IPS-18c (cell line): ENCODE results near the gene ST3GAL3.
"Not testable (repeated sequence)": the region's sequence is repeated elsewhere in the genome, so short reads cannot be mapped to it uniquely, and the experiment has no call there.

Experiments
- H3K4me3 ChIP-seq: 2 replicates; pipeline ENCODE4 v1.7.0; 2013; ENCODE audit warnings: low read depth, mild to moderate bottlenecking, low read length, moderate library complexity; ENCODE audit not compliant: insufficient read depth
- H3K9me3 ChIP-seq: one replicate; pipeline ENCODE4 v1.6.1; 2013; ENCODE audit warnings: mild to moderate bottlenecking, low read length, moderate library complexity; ENCODE audit not compliant: control insufficient read depth, insufficient read depth

Gene ST3GAL3

GRCh38 chr1:43769350-43769908 is 62.1 kb downstream of the ST3GAL3 start:
- Histone ChIP-seq H3K9me3 (no peaks in the 10 kb centered on the region), H3K4me3 (no peak overlapping the region)

DNA sequence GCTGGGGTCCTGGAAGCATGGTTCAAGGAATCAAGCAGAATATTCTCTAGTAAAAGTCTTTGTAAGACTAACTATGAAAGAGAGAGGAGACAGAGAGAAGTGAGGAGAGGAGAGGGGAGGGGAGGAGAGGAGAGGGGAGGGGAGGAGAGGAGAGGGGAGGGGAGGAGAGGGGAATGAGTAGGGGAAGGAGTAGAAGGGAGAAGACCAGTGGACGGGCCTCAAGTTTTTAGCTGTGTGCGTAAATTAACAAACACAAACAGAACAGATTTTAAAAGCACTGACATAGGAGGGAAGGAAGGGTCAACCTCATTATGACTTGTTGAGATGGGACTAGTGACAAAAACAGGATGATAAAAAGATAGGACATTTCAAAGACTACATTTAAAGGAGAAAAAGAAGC is 62.8 kb downstream of the ST3GAL3 start:
- Histone ChIP-seq H3K4me3 (no peak overlapping the region), H3K9me3 (no peaks in the 10 kb centered on the region)

DNA sequence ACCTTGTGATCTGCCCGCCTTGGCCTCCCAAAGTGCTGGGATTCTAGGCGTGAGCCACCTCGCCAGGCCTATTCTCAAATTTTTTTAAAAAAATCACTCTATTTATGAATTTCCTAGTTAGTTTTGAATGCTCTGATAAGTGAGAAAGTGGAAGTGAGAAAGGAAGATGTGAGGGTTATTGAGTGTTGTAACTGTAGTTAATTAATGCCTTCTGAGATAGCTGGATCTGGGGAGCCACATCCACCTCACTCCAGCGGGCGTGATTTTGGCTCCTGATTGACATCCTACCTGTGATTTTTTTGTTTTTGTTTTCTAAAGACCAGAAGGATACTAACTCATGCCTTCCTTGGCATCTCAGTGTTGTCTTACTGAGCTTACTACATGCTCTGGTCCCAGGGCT is 65.6 kb downstream of the ST3GAL3 start:
- Histone ChIP-seq H3K4me3 (no peak overlapping the region), H3K9me3 (no peaks in the 10 kb centered on the region)

DNA sequence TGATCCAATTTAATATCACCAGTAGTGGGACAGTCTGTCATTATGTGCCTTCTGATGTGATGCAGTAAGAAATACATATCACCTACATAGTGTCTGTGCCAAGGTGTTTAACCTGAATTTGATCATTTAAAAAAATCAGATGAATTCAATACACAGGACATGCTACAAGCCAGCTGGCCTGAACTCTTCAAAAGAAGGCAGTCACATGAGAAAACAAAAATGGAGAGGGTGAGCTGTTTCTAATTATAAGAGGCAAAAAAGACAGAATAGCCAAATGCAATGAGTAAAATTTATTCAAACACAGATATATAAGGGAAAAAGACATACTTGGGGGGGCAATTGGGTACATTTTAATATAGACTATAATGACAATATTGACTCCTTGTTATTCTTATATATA is 66.5 kb downstream of the ST3GAL3 start:
- Histone ChIP-seq H3K9me3 (no peaks in the 10 kb centered on the region), H3K4me3 (no peak overlapping the region)

GRCh38 chr1:43774359-43774758 is 67.0 kb downstream of the ST3GAL3 start:
- no peak overlapping the region for H3K4me3 ChIP-seq
- no peaks in the 10 kb centered on the region for H3K9me3 ChIP-seq

GRCh38 chr1:43776043-43776761 is 68.9 kb downstream of the ST3GAL3 start:
- Histone ChIP-seq H3K4me3 (no peak overlapping the region), H3K9me3 (no peaks in the 10 kb centered on the region)

GRCh38 chr1:43777916-43778315 is 70.6 kb downstream of the ST3GAL3 start:
- not testable (repeated sequence) for H3K4me3 ChIP-seq, H3K9me3 ChIP-seq

GRCh38 chr1:43779266-43779665 is 71.9 kb downstream of the ST3GAL3 start:
- Histone ChIP-seq H3K4me3 (no peak overlapping the region), H3K9me3 (no peaks in the 10 kb centered on the region)

- H3K4me3 ChIP-seq, result no peak overlapping the region
- H3K9me3 ChIP-seq, result no peaks in the 10 kb centered on the region
These were observed 72.6 kb downstream of the ST3GAL3 start for GRCh38 chr1:43779805-43780403.

DNA sequence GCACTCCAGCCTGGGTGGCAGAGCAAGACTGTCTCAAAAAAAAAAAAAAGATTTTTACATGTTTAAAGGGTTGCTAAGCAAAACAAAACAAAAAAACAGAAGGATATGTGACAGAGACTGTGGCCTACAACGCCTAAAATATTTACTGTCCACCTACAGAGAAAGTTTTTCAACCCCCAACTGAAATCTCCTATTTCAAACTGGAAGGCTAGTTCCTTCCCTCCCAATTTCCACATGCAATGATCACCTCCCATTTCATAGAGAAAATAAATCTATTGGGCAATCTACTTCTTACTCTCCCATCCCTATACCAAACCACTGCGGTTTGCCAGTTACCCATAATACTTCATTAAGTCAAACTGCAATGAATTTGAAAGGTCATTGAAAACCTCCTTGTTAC is 74.2 kb downstream of the ST3GAL3 start:
- Histone ChIP-seq H3K4me3 (no peak overlapping the region), H3K9me3 (no peaks in the 10 kb centered on the region)

DNA sequence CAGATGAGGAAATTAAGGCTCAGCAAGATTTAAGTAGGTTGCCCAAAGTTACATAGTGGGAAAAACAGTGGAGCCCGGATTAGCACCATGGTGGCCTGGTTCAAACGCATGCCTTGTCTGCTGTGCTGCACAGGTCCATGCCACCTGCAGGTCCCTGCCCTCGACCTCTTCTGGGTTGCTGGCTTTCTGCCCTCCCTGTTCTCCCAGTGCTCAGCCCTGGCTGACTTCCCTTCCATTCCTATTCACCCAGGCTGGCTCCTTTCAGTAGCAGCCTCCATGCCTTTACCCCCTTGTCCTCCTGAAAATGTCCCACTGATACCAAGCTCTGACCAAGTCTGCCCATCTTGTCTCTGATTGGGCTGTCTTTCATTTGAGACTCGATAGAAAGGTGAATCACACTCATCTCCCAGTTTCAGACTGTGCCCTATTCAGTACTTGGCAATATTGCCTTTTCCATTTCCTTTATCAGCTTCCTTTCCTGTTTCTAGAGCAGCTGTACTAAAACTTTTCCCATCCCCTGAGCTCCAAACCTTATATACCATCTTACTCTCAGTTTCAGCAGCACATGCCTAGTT is 75.8 kb downstream of the ST3GAL3 start:
- Histone ChIP-seq H3K9me3 (no peaks in the 10 kb centered on the region), H3K4me3 (no peak overlapping the region)

DNA sequence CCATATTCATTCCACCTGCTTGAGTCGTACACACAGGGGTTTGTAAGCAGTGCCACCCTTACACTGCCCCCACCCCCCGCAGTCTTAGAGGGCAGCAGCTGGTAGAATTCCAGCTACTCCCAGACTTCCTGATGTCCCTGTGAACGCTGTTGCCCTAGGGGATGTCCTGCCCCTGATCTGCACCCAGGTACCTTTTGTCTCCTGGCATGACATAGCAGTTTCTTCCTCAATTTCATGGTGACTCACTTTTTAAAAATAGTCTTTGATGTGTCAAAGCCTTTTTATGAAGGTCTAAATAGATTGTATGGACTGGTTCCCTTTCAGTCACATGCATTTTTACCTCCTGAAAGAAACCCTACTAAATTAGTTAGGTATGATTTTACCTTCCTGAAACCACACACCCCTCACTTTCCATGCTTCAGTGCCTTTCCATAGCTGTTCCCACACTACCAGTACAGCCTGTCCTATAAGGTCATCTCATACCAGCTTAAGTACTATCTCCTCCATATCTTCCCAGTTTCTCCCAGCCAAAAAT is 76.4 kb downstream of the ST3GAL3 start:
- Histone ChIP-seq H3K4me3 (no peak overlapping the region), H3K9me3 (no peaks in the 10 kb centered on the region)

DNA sequence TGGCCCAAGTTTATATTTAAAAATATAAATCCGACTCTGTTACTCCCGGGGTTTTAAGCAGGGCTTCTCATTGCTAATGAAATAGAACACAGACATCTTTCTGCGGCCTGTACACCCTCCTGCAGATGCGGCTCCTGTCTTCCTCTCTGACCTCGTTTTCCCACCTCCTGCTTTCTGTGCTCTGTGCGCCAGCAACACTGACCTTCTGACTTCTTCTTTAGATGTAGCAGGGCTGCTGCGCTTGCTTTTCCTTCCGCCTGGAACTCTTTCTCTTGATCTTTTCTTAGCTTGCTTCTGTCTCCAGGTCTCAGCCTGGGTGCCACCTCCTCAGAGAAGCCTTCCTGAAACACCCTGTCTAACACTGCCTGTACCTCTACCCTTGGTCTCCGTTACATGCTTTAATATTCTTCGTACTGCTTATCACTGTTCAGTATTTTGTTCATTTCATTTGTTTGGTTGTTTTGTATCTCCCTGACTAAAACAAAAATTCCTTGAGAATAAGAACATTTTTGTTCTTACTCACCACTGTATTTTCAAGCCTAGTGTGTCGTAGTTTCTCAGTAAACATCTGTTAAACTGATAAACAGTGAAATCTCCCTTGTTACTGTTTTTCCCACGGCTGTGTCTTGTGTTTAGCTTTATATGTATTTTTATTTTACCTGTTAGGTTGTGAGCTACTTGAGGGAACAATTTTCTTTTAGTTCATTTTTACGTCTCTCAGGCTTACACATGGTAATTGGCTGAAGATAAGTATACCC is 79.0 kb downstream of the ST3GAL3 start:
- Histone ChIP-seq H3K9me3 (no peaks in the 10 kb centered on the region), H3K4me3 (no peak overlapping the region)

DNA sequence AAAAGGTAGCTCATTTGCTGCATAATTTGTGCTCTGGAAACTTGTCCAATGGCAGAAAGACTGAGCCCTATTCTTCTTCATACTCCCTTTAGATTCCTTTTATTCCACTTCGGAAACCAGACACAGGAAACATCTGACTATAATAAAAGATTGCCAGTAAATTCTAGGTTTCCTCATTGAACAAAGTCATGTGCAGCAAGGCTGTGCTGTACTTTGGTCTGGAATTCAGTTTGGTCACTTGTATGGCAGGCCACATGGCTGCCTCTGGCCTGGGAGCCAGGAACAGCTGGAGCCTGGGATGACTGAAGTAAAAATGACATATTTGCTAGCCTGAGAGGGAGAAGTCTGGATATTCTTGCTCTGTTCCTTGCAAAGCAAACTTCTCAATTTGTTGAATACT is 79.6 kb downstream of the ST3GAL3 start:
- no peak overlapping the region for H3K4me3 ChIP-seq
- no peaks in the 10 kb centered on the region for H3K9me3 ChIP-seq

DNA sequence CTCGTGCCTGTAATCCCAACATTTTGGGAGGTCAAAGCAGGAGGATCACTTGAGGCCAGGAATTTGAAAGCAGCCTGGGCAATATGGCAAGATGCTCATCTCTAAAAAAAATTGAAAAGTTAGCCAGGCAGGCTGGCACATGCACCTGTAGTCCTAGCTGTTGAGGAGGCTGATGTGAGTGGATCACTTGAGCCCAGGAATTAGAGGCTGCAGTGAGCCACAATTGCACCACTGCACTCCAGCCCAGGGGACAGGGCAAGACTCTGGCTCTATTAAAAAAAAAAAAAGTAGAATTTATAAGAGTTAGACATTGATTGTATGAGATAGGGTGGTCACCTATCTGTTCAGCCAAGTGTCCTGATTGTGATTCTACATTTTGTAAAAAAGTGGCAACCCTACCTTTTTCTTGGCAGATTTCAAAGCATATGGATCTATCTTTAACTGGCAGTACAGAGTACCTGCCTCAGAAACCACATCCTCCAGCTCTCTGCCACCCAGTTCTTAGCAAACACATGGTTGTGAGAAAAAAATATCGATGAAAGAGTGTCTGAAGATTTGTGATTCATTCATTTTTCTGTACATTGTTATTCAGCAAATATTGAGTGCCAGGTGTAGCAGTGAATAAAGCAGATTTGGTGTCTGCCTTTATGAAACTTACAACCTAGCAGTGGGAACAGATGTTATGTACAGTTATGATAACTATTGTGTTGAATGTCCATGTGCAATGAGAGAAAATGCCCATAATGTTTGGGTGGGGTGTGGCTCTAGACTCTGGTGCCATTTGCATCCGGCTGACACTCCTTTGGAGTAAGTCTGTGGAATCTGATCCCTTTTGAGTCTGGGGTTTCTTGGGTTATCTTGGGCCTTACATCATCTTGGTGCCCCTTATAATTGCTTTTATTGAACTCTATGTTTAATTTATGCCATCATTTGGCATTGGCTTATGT is 82.5 kb downstream of the ST3GAL3 start:
- H3K4me3 ChIP-seq, result no peak overlapping the region
- H3K9me3 ChIP-seq, result no peaks in the 10 kb centered on the region

DNA sequence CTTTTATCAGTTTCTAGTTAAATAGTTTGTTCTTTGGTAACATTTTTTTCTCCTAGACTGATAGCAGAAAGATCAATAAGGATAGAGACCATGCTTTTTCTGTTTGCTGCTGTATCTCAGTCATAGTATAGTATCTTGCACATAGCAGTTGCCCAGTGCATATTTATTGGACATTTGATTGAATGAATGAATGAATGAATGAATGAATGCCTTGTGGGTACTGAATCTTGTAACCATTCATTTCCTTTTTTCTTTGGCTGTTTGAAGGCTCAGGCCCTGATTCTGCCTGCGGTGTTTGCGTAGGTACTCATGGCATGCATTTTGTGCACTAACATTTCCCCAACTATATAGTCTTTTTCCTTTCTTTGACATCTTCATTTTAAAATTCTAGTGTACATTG is 83.9 kb downstream of the ST3GAL3 start:
- H3K4me3 ChIP-seq, result no peak overlapping the region
- H3K9me3 ChIP-seq, result no peaks in the 10 kb centered on the region
